T-helper 1 cell treated with Interleukin-12 subunit alpha and Interleukin-12 subunit beta and Interleukin-4 antibody, amounts not matched to agents 30 ng/mL and 1 ng/mL, for 36 hours (primary cell): ENCODE data around the gene WWC1. TPM values are rescaled to one million over a fixed set of nuclear protein-coding genes. Genes with fewer than 3 reads are reported as not detected.

Experiments used
- intact Hi-C: fragments of 100-400 bp; cut with micrococcal nuclease; formaldehyde crosslinking; loops from one replicate; pipeline ENCODE4 v1.15.1; 2024
- total RNA-seq: library from RNA; stranded (reverse); gene quantifications from 2 replicates; pipeline ENCODE4 v1.2.3, GENCODE V29; 2022

Gene WWC1
- total RNA-seq = not detected in 2 replicates

GRCh38 chr5:168291342-168291963, at the start of gene WWC1:
WWC1 (plus strand) TSS chr5:168291645; CDS start chr5:168292153, 508 bp downstream.
- intact Hi-C loops = no loop called here

GRCh38 chr5:168244838-168245559, 46.4 kb upstream of the WWC1 start:
- intact Hi-C loops = no loop called here

DNA sequence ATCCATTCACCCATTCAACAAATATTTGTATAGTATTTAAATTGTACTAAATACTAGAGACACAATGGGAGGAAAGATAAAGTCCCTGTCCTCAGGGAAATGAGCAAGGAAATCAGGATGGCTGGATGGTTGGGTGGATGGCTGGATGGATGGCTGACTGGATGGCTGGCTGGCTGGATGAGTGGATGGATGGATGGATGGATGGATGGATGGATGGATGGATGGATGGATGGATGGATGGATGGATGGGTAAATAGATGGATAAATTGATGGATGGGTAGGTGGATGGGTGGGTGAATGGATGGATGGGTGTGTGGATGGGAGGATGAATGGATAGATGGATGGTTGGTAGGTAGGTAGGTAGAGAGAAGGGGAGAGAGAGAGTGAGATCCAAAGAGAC, 41.5 kb upstream of the WWC1 start:
- intact Hi-C loops = no loop called here

- intact Hi-C loops = no loop called here
Measured at GRCh38 chr5:168251259-168251658, 40.2 kb upstream of the WWC1 start.

GRCh38 chr5:168254013-168254693, 37.3 kb upstream of the WWC1 start:
- intact Hi-C loops = no loop called here

- intact Hi-C loops = no loop called here
Measured at GRCh38 chr5:168260353-168261226, 30.9 kb upstream of the WWC1 start.

DNA sequence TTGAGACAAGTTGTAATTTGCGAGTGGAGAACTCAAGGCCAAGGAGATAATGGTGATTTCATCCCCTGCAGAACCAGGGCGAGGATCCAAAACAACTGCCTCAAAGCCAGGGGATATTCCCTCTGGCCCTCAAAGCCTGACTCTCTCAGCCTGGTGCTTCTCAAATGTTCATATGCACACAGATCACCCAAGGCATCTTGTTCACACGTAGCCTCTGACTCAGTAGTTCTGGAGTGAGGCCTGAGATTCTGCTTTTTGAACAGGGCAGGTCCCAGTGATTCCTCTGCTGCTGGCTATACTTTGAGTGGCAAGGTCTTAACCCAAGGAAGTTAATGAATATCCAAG, 30.2 kb upstream of the WWC1 start:
- intact Hi-C loops = no loop called here

- intact Hi-C loops = no loop called here
Measured at GRCh38 chr5:168262042-168262743, 29.3 kb upstream of the WWC1 start.

- intact Hi-C loops = no loop called here
Measured at GRCh38 chr5:168263121-168263520, 28.3 kb upstream of the WWC1 start.

GRCh38 chr5:168266016-168266415, 25.4 kb upstream of the WWC1 start:
- intact Hi-C loops = loop anchor here (5.0 kb wide), 2 partner anchors 156 to 411 kb away; no protein-coding TSS in a partner anchor

GRCh38 chr5:168268949-168269936, 22.2 kb upstream of the WWC1 start:
- intact Hi-C loops = loop anchor here (1.0 to 5.0 kb wide), 4 partner anchors 153 to 1312 kb away; partner anchors contain the start of gene RARS1

DNA sequence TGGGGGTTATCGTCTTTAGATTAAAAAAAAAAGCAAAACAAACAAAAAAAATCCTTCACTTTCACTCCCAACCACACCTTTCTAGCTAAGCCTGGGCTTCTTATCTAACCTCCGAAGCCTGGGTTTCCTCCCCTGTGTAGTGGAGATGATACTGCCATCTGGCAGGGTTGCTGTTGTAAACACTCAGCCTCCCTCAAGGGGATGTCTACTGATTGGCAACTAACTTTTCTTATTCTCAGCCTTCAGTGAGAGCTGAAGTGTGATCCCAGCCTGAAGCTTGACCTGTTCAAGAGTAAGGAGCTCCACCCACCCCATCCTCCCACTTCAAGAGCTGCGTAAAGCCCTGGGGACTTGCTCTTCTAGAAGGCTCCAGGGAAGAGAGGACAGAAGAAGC, 21.5 kb upstream of the WWC1 start:
- intact Hi-C loops = loop anchor here (1.0 to 5.0 kb wide), 4 partner anchors 152 to 1311 kb away; partner anchors contain the start of gene RARS1

GRCh38 chr5:168270476-168270875, 21.0 kb upstream of the WWC1 start:
- intact Hi-C loops = no loop called here

DNA sequence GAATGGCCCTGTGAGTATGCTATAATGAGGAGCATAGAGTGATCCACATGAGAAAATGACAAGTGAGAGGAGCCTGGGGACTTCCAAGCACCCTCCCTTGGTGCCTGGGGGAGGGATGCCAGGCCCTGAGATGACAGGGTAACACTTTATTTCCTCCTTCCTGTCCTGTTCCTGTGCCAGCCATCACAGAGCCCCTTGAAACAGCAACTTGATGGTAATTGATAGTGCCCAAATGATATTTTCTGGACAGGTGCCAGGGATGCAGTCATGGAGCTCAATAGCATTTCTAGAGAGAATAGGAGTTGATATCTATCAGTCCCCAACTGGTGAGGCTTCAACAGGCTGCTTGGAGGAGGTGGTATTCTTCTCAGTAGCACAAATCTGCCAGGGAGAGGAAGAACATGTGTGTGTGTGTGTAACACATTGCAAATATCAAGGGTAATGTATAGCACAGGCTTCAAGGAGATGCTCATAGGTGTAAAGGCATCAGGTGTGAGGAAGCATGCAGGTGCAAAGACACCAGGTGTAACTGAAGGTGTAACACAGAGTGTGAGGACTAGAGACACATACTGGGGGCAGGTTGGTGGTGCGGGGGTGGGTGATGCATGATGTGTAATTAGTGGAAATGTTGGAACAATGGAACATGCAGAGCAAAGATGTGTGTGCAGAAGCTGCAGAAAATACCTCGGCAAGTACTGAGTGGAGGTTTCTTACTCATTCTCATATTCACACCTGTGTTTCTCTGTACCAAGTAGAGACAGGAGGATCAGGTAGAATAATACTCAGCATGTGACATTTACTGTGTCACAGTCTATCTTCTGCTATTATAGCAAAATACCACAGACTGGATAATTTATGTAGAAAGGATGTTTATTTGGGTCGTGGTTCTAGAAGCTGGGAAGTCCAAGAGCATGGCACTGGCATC, 18.1 kb upstream of the WWC1 start:
- intact Hi-C loops = no loop called here

GRCh38 chr5:168274406-168274805, 17.0 kb upstream of the WWC1 start:
- intact Hi-C loops = no loop called here

- intact Hi-C loops = no loop called here
Measured at GRCh38 chr5:168275940-168276339, 15.5 kb upstream of the WWC1 start.

DNA sequence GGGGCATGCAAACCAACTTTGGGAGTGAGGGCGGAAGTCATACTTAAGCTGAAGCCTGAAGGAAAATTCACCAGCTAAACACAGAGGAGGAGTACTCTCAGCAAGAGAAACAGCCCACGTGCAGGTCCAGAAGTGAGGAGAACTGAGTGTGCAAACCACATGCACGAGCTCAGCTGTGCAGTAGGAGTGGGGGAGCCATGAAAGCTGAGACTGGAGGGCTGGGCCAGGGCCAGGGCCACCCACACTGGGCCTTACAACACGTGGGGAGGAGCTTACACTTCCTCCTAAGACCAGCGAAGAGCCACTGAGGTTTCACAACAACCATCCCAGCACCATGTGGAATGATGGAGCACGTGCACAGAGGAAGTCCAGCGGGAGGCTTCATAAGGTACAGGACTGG, 9.3 kb upstream of the WWC1 start:
- intact Hi-C loops = no loop called here

DNA sequence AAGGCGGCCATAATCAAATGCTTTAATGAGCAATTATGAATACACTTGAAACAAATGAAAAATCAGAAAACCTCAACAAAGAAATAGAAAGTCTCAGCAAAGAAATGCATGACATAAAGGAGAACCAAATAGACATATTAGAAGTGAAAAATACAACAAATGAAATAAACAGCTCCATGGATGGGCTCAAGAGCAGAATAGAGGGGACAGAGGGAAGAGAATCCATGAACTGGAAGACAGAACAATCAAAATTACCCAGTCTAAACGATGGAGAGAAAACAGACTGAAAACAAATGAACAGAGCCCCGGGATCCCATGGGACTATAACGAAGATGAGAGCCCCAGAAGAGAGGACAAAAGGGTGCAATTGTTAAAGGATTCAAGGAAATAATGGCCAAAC, 6.6 kb upstream of the WWC1 start:
- intact Hi-C loops = no loop called here
